H9 (cell line): Measurements from ENCODE around the gene LRG1. TPM values are rescaled to one million over a fixed set of nuclear protein-coding genes. Genes with fewer than 3 reads are reported as not detected.

ENCODE experiments used
- DNase-seq: peaks from one replicate; pipeline ENCODE4 v3.0.0-alpha.2; 2017
- H2AFZ ChIP-seq: one replicate; pipeline ENCODE4 v1.6.1; 2013; ENCODE audit warnings: mild to moderate bottlenecking, low read length, control low read depth, moderate library complexity
- H2AK5ac ChIP-seq: 2 replicates; pipeline ENCODE4 v1.6.1; 2013; ENCODE audit warnings: low read length, control low read depth, mixed read lengths; ENCODE audit not compliant: insufficient read length
- H2BK120ac ChIP-seq: one replicate; pipeline ENCODE4 v1.6.1; 2013; ENCODE audit warnings: low read depth, mild to moderate bottlenecking, low read length, control low read depth, inconsistent platforms; ENCODE audit not compliant: poor library complexity, severe bottlenecking
- H2BK12ac ChIP-seq: 2 replicates; pipeline ENCODE4 v1.6.1; 2013; ENCODE audit warnings: low read length, control low read depth, mixed read lengths, low read depth; ENCODE audit not compliant: insufficient read length
- H2BK15ac ChIP-seq: 2 replicates; pipeline ENCODE4 v1.6.1; 2013; ENCODE audit warnings: low read depth, low read length, control low read depth
- H2BK20ac ChIP-seq: one replicate; pipeline ENCODE4 v1.6.1; 2013; ENCODE audit warnings: low read depth, mild to moderate bottlenecking, low read length, control low read depth, inconsistent platforms; ENCODE audit not compliant: poor library complexity, severe bottlenecking
- H2BK5ac ChIP-seq: 2 replicates; pipeline ENCODE4 v1.6.1; 2013; ENCODE audit warnings: low read length, control low read depth, mixed read lengths; ENCODE audit not compliant: insufficient read length
- H3K14ac ChIP-seq: 2 replicates; pipeline ENCODE4 v1.6.1; 2013; ENCODE audit warnings: low read length, control low read depth; ENCODE audit not compliant: insufficient read depth
- H3K18ac ChIP-seq: 2 replicates; pipeline ENCODE4 v1.6.1; 2013; ENCODE audit warnings: low read depth, mild to moderate bottlenecking, mixed read lengths, low read length, control low read depth; ENCODE audit not compliant: insufficient read length
- H3K23ac ChIP-seq: 2 replicates; pipeline ENCODE4 v1.6.1; 2013; ENCODE audit warnings: low read length, control low read depth, mixed read lengths, low read depth; ENCODE audit not compliant: insufficient read length
- H3K23me2 ChIP-seq: 2 replicates; pipeline ENCODE4 v1.6.1; 2013; ENCODE audit warnings: low read depth, mild to moderate bottlenecking, mixed read lengths, low read length, control low read depth; ENCODE audit not compliant: insufficient read length, poor library complexity, severe bottlenecking
- H3K27ac ChIP-seq: 2 replicates; pipeline ENCODE4 v1.5.1; 2013; ENCODE audit warnings: low read length, control low read depth, mixed read lengths, low read depth; ENCODE audit not compliant: insufficient read length
- H3K27me3 ChIP-seq: 2 replicates; pipeline ENCODE4 v1.6.1; 2013; ENCODE audit warnings: low read length, control low read depth, inconsistent platforms; ENCODE audit not compliant: insufficient read depth
- H3K4ac ChIP-seq: 2 replicates; pipeline ENCODE4 v1.6.1; 2013; ENCODE audit warnings: low read depth, mild to moderate bottlenecking, control low read depth, inconsistent platforms, low read length, moderate library complexity
- H3K4me1 ChIP-seq: 2 replicates; pipeline ENCODE4 v1.6.1; 2013; ENCODE audit warnings: low read length, control low read depth, inconsistent platforms; ENCODE audit not compliant: insufficient read depth
- H3K4me2 ChIP-seq: 2 replicates; pipeline ENCODE4 v1.6.1; 2013; ENCODE audit warnings: low read length, control low read depth, mixed read lengths; ENCODE audit not compliant: insufficient read length, insufficient read depth
- H3K56ac ChIP-seq: 2 replicates; pipeline ENCODE4 v1.6.1; 2013; ENCODE audit warnings: low read depth, mild to moderate bottlenecking, mixed read lengths, low read length, control low read depth; ENCODE audit not compliant: insufficient read length
- H3K79me1 ChIP-seq: 2 replicates; pipeline ENCODE4 v1.6.1; 2013; ENCODE audit warnings: low read depth, mild to moderate bottlenecking, moderate library complexity, low read length, control low read depth, inconsistent platforms; ENCODE audit not compliant: insufficient read depth, poor library complexity, severe bottlenecking
- H3K79me2 ChIP-seq: 2 replicates; pipeline ENCODE4 v1.6.1; 2013; ENCODE audit warnings: low read length, control low read depth, inconsistent platforms; ENCODE audit not compliant: insufficient read depth
- H3K9ac ChIP-seq: 2 replicates; pipeline ENCODE4 v1.6.1; 2013; ENCODE audit warnings: low read length, control low read depth, mixed read lengths; ENCODE audit not compliant: insufficient read length; ENCODE audit errors: extremely low read depth
- H3K9me3 ChIP-seq: one replicate; pipeline ENCODE4 v1.6.1; 2013; ENCODE audit warnings: low read depth, low read length, inconsistent platforms; ENCODE audit not compliant: control insufficient read depth
- H3T11ph ChIP-seq: one replicate; pipeline ENCODE4 v1.6.1; 2013; ENCODE audit warnings: mild to moderate bottlenecking, low read length, control low read depth, inconsistent platforms
- H4K20me1 ChIP-seq: one replicate; pipeline ENCODE4 v1.6.1; 2013; ENCODE audit not compliant: control insufficient read depth, insufficient read length, insufficient read depth
- H4K5ac ChIP-seq: 2 replicates; pipeline ENCODE4 v1.6.1; 2013; ENCODE audit warnings: low read depth, mild to moderate bottlenecking, mixed read lengths, low read length, control low read depth; ENCODE audit not compliant: insufficient read length
- H4K8ac ChIP-seq: replicated peaks from 2 replicates; pipeline ENCODE4 v1.6.1; 2013; ENCODE audit warnings: low read length, control low read depth, mixed read lengths, low read depth; ENCODE audit not compliant: insufficient read length
- H4K91ac ChIP-seq: 2 replicates; pipeline ENCODE4 v1.6.1; 2013; ENCODE audit warnings: low read depth, mild to moderate bottlenecking, moderate library complexity, mixed read lengths, low read length, control low read depth; ENCODE audit not compliant: insufficient read length
- H3K27ac Mint-ChIP-seq, 3 experiments: 2 replicates in 2 of 3; 3 replicates in 1 of 3; pipeline ENCODE4 v1.8.0; 2020 to 2021; ENCODE audit warnings: mixed read lengths in 3 of 3, mild to moderate bottlenecking in 1 of 3, moderate library complexity in 1 of 3
- H3K27me3 Mint-ChIP-seq: 2 replicates; pipeline ENCODE4 v1.8.0; 2021; ENCODE audit warnings: low read depth, mild to moderate bottlenecking, moderate library complexity, mixed read lengths
- H3K36me3 Mint-ChIP-seq, 3 experiments: 2 replicates in 2 of 3; 3 replicates in 1 of 3; pipeline ENCODE4 v1.8.0; 2020 to 2021; ENCODE audit warnings: low read depth in 3 of 3, mixed read lengths in 3 of 3; ENCODE audit not compliant: insufficient read depth in 1 of 3
- H3K4me1 Mint-ChIP-seq, 2 experiments: 2 replicates each; pipeline ENCODE4 v1.8.0; 2020; ENCODE audit warnings: mixed read lengths in 2 of 2
- H3K4me3 Mint-ChIP-seq, 2 experiments: 2 replicates in 1 of 2; 3 replicates in 1 of 2; pipeline ENCODE4 v1.8.0; 2020 to 2021; ENCODE audit warnings: mild to moderate bottlenecking in 2 of 2, mixed read lengths in 2 of 2, moderate library complexity in 1 of 2
- H3K9me3 Mint-ChIP-seq, 2 experiments: 2 replicates in 1 of 2; 3 replicates in 1 of 2; pipeline ENCODE4 v1.8.0; 2020; ENCODE audit warnings: mild to moderate bottlenecking in 2 of 2, mixed read lengths in 2 of 2, moderate library complexity in 1 of 2
- WGBS: extraction: QIAGEN DNeasy Blood & Tissue Kit; methylation state at CpG from one replicate; pipeline ENCODE4 v1.1.7; 2013; ENCODE audit warnings: missing lambda C conversion rate, low lambda C conversion rate, mixed read lengths; ENCODE audit not compliant: insufficient read length; ENCODE audit errors: extremely low coverage; 5-methylcytosine and 5-hydroxymethylcytosine counted together
- total RNA-seq: library from RNA; stranded (reverse); gene quantifications from 2 replicates; pipeline ENCODE4 v1.2.1, GENCODE V29; 2021
- TF ChIP-seq, protein P1 (sequence below): fragments of 200-600 bp; sonication (generic); conservative IDR thresholded peaks from 3 replicates; pipeline ENCODE4 v1.8.0; 2021; ENCODE audit warnings: antibody characterized with exemption, mild to moderate bottlenecking

LRG1 gene
- total RNA-seq, 1 experiment from 2014 or later, result 0.24 TPM

DNA sequence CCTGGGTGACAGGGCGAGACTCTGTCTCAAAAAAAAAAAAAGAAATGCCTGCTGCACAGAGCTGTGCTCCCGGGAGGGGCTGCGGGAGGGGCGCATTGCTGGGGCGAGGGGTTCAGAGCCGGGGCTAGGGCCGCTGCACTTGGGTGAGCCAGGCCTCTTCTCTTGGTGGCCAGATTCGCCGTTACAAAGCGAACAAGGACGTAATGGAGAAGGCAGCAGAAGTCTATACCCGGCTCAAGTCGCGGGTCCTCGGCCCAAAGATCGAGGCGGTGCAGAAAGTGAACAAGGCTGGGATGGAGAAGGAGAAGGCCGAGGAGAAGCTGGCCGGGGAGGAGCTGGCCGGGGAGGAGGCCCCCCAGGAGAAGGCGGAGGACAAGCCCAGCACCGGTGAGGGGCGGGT is 40.5 kb downstream of the LRG1 start:
- Mint-ChIP-seq H3K9me3 (no peaks in the 10 kb centered on the region), H3K27me3 (no peaks in the 10 kb centered on the region), H3K36me3 (peaks cover 18 to 59% (median 51%) of the 10 kb centered on the region in 3 experiments; a peak in 6 of 7 replicates), H3K4me3 (no peak overlapping the region), H3K27ac (peak overlapping the region in 1 of 3 experiments; percentile 42; a peak in 1 of 7 replicates), H3K4me1 (no peaks in the 10 kb centered on the region)
- Histone ChIP-seq H3K56ac (no peak overlapping the region), H2BK5ac (no peak overlapping the region), H2BK12ac (no peak overlapping the region), H4K8ac (no peak overlapping the region), H3T11ph (no peak overlapping the region), H3K14ac (no peak overlapping the region), H3K4ac (no peak overlapping the region), H2AK5ac (no peak overlapping the region), H3K79me1 (no peaks in the 10 kb centered on the region), H3K9ac (no peak overlapping the region), H4K20me1 (no peaks in the 10 kb centered on the region), H3K79me2 (no peaks in the 10 kb centered on the region), H2BK120ac (no peak overlapping the region), H3K4me1 (no peaks in the 10 kb centered on the region), H4K91ac (no peak overlapping the region), H3K18ac (no peak overlapping the region), H2AFZ (no peak overlapping the region), H3K9me3 (no peaks in the 10 kb centered on the region), H3K27ac (no peak overlapping the region), H3K23ac (no peak overlapping the region), H3K4me2 (no peak overlapping the region), H2BK20ac (no peak overlapping the region), H3K27me3 (no peaks in the 10 kb centered on the region), H3K23me2 (no peaks in the 10 kb centered on the region), H4K5ac (no peak overlapping the region), H2BK15ac (no peak overlapping the region)
- WGBS, result no CpG with 5 or more reads among the region's 23 CpGs
- DNase-seq, result no peak
- TF ChIP-seq, protein P1, sequence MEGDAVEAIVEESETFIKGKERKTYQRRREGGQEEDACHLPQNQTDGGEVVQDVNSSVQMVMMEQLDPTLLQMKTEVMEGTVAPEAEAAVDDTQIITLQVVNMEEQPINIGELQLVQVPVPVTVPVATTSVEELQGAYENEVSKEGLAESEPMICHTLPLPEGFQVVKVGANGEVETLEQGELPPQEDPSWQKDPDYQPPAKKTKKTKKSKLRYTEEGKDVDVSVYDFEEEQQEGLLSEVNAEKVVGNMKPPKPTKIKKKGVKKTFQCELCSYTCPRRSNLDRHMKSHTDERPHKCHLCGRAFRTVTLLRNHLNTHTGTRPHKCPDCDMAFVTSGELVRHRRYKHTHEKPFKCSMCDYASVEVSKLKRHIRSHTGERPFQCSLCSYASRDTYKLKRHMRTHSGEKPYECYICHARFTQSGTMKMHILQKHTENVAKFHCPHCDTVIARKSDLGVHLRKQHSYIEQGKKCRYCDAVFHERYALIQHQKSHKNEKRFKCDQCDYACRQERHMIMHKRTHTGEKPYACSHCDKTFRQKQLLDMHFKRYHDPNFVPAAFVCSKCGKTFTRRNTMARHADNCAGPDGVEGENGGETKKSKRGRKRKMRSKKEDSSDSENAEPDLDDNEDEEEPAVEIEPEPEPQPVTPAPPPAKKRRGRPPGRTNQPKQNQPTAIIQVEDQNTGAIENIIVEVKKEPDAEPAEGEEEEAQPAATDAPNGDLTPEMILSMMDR, result no peak
